HuH-7.5 (cell line): ENCODE data around the gene ANGPT4.

Experiments
- DNase-seq: peaks from one replicate; pipeline ENCODE4 v3.0.0; 2011; ENCODE audit warnings: low spot score

ANGPT4 gene, protein sequence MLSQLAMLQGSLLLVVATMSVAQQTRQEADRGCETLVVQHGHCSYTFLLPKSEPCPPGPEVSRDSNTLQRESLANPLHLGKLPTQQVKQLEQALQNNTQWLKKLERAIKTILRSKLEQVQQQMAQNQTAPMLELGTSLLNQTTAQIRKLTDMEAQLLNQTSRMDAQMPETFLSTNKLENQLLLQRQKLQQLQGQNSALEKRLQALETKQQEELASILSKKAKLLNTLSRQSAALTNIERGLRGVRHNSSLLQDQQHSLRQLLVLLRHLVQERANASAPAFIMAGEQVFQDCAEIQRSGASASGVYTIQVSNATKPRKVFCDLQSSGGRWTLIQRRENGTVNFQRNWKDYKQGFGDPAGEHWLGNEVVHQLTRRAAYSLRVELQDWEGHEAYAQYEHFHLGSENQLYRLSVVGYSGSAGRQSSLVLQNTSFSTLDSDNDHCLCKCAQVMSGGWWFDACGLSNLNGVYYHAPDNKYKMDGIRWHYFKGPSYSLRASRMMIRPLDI

DNA sequence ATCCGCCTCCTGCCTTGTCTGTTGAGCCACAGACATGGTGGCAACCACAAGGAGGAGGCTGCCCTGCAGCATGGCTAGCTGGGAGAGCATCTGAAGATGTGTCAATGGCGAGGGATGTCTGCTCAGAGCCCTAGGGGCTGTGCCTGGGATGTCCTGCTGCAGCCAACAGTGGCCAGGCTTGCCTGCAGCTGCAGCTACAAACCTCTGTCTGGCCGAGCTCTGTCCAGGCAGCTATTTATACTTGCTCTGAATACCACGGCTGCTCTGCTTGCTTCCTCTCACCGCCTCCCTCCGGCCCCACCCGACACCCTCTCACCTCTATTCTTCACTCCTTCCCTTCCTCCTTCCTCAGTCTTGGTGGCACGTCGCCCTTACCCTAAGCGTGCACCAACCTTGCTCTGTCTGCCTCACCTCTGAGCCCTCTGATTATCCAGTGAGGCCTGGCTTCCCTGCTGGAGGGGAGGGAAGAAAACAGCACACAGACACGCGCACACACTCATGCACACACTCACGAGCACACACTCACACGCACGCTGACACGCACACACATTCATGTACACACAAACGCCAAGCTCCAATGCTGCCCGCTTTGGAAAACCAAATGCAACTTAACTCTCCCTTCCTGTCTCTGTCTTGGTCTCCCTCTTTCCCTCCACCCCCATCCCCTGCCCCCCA is at the start of gene ANGPT4:
Gene ANGPT4, minus strand, starts transcription at position 210 of the 675 bp plus-strand sequence. Its CDS starts 120 bp downstream, at position 90.
- no peak for DNase-seq

DNA sequence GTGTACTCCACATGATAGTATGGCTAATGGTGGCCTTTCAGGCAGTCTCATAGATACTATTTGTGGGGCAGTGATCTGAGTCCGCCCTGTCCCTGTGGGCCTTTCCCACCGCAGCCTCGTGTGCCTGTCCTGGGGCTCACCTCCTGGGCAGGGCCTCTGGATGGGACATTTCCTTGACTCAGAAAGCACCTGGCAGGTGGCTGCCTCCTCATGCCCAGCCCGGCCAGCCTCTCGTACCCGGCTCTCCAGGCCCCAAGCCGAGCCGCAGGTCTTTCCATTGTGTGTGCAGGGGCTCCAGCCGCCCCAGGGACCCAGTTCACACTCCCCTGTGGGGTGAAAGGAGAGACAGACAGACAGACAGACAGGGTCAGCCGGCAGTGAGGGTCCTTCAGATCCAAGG is 47.7 kb upstream of the ANGPT4 start:
- no peak for DNase-seq

DNA sequence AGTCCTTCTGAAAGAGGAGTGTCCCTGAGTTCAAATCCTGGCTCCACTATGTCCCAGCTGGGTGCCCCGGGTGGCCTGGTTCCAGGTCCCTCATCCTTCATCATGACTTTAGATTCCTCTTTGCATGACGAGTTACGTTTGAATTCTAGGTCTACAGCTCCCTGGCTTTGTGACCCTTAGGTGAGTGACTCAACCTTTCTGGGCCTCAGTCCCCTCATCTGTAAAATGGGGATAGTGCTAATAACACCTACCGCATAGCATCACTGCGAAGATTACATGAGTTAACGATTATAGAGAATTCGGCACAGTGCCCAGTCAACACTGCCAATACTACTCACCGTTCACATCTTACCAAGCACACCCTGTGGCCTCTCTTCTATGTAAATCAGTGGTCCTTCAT is 46.5 kb upstream of the ANGPT4 start:
- DNase-seq: no peak

DNA sequence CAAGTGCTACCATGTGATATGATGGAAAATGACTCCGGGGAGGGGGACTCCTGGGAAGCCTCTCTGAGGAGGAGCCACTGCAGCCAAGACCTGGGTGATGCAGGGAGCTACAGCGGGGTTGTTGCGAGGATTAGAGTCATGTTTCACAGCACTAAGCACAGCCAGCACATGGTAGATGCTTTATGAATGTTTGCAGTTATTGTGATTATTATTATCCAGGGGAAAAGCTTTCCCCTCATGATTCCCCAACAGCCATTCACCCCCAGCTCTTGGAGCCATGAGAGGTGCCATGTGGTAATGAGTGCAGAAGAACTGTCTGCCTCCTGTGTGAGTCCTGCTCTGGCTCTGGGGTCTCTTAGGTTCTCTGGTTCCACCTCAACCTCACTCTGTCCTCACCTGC is 46.1 kb upstream of the ANGPT4 start:
- no peak for DNase-seq

DNA sequence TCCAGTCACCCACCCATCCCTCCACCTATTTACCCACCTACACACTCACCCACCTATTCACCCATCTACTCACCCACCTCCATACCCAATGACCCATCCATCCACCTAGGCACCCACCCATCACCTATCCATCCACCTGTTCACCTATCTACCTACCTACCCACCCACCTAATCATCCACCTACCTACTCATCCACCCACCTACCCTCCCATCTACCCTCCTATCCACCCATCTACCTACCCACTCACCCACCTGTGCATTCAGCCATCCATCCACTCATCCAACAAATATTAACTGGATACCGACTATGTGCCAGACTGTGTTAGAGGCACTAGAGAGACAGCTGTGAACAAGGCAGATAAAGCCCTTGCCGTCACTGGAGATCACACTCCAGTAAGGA is 45.6 kb upstream of the ANGPT4 start:
- no peak for DNase-seq

DNA sequence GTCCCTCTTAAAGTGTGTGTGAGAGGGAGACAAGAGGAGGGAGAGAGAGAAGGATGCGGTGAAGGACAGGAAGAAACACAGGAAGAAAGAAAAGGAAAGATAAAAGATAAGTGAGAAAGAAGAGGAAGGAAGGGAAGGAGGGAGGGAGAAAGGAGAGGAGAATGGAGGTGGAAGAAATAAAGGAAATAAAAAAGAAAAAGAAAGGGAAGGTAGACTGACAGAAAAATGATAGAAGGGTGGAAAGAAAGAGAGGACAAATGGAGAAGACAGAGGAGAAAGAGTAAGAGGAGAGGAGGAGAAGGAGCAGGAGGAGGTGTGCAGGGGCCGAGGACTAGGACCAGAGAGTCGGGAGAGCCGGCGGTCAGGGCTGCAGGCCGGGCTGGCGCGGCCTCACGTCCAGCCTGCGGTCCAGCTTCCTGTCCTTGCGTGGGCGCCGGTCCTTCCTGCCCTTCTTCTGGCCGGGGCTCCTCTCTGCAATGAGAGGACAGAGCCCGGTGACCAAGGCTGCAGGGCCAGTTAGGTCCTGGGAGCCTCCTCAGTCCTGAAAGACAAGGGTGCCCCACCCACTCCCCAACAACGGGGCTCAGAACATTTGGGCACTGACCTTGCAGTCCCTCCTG is 44.0 kb upstream of the ANGPT4 start:
- no peak for DNase-seq

DNA sequence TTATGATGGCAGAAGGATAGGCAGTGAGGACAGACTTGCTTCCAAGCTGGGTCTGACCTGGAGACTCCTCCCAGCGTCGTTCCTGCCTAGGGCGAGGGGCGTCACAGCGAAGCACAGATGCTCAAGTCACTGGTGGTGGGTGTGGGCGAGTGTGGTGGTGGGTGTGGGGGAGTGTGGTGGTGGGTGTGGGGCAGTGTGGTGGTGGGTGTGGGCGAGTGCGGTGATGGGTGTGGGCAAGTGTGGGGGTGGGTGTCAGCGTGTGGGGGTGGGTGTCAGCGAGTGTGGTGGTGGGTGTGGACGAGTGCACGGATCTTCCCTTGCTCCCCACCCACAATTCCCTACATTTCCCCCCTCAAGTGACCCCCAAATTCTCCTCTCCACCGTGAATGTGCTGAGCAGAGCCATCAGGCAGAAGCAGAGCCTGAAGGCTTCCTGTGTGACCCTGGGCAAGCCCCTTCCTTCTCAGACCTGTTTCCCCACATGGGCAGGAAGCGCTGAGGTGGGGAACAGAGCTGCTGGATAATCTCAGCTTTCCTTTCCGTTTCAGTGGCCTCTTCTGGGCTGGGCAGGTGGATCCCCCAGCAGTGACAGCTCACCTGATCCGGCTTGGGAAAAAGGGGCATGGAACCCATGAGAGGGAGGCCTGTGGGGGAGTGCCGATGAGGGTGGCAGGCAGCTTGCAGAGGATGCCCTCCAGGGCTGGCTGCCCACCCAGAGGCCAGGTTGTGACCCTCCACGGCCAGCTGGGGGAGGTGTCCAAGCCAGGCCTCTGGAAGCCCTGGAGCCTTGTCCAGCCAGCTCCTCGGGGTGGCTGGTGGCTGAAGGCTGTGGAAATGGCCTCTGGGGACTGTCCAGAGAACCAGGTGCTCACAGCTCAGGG is 43.0 kb upstream of the ANGPT4 start:
- no peak for DNase-seq

DNA sequence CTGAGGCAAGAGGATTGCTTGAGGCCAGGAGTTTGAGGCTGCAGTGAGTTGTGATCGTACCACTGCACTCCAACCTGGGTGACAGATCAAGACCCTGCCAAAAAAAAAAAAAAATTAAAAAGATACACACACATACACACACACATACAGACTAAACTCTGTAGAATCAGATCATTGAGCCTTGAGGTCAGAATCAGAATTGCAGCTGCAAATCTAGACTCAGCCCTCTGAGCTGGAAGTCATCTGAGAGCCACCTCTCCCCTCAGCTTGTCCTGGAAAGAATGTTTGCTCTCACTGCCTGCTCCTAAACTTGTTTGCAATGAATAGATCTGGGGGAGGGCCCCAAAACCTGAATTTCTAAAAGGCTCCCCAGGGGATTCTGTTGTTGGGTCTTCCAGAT is 41.4 kb upstream of the ANGPT4 start:
- DNase-seq: no peak

DNA sequence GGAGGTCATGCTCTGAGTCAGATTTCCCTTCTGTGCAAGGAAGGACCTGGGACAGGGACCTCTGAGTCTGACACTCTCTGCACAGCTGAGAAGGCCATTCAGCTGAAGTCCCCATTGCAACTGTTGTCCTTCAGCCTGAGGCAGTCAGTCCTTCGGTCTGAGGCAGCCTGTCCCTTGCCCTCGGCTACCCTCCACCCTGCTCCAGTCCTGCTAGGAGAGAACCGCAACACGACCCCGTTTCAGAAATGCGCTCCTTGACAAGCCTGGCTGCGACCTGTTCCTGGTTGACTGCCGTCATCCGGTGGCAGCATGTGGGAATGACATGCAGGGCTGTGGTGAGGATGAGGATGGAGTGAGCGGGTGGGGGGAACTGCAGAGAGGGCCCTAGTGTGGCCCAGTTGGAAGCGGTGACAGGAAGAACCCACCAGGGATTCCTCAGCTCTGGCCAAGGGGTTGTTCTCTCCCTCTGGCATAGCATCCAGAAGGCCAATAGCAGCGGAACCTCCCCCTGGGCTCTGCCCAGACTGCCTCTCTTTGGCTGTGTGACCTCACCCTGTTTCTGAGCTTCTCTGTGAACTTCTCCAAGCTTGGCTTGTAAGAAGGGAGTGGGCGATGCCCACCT is 40.3 kb upstream of the ANGPT4 start:
- peak; percentile 91 for DNase-seq

DNA sequence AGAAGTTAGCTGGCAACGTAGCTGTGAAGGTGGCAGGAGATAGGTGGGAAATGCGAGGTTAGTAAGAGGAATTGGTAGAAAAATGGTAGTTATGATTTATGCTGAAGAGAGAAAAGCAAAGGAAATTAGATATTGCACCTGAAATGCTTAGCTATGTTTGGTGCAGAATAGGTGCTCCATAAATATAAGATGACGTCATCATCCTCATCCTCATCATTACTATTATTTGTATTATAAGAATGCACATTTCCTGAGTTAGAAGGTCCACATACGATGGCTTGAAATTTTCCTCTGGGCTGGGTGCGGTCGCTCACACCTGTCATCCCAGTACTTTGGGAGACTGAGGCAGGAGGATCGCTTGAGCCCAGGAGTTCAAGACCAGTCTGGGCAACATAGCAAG is 39.5 kb upstream of the ANGPT4 start:
- DNase-seq: no peak

DNA sequence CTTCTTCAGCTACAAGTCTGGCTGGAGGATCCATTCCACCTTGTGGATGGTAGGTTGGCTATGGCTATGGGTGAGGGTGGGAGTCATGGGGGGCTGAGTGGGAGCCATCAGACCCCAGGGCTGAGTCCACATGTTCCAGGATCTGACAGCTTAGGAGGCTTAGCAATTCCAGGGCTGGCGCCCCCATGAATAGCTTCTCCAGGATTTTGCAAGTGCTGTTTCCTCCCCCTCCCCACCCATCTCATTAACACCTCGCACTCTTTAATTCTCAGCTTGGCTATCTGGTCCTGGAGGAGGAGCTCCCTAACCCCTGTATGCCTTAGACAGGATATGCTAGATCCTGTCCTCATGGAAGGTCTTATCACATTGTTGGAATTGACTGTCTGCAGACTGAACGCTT is 39.0 kb upstream of the ANGPT4 start:
- DNase-seq: no peak

DNA sequence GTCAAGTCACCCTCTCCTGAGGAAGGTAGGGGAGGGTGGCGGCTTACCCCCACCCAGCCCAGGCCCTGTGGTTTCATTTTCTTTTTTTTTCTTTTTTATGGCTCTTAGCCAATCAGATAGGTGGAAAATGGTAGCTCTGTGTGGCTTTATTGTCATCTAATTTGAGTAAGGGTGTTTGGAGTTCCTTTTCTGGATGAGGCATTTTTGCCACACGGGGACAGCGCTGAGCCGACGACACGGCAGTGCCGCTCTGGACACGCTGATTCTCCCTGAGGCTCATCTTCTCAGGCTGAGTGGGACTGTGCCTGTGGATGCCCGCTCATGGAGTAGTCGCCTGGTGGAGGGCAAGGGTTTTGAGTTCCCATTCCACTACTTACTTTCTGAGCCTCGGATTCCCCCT is 37.6 kb upstream of the ANGPT4 start:
- DNase-seq: no peak

DNA sequence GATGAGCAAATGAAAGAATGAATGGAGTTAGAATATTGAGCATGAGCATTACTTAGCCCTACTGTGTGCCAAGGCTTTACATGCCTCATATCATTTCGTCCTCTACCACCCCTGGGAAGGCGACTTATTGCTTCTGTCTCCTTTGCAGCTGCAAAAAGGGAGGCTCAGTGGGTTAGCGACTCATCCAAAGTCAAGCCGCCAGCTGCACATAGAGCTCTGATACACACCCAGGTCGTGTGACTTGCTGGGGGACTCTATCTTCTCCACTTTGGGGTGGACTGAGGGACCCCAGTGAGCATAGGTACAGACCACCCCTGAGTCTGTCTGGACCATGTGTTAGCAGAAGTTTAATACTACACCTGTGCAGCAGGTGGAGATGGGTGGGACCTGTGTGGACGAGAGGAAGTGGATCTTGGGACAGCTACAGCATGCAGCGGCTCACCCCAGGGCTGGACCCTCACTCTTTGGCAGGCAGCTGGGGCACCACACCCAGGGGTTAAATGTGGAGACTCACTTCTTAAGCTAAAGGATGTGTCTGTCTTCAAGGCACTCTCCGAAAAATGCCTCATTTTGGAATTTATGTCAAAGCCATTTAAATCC is 36.2 kb upstream of the ANGPT4 start:
- DNase-seq: no peak

DNA sequence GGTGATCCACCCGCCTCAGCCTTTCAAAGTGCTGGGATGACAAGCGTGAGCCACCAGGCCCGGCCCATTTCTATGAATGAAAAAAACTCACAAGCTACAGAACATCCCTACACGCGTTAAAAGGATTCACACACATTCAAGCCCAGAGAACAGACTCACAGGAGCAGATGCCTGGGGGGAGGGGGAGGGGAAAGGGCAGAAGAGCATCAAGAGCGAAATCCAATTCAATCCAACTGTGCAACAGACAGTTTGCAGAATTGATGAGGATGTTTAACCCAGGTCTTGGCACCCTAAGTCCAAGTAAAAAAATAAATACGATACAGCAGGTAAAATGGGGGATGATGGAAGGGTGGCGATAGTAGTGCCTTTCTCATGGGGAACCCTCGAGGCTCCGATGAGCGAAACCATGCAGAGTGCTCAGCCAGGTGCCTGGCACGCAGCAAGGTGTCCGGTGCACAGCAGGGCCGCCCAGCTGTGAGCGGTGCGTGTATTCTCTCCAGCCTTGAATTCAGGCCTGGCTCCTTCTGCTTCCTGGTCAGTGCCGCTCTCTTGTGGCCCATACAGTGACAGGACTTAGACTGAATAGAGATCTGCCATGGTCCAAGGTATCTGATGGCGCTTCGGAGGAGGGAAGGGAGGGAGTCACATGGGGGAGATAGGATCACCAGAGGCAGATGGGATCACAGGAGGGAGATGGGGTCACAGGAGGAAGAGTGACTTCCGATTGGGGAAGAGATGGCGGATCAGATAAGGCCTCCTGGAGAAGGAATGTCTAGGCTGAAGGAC is 35.4 kb upstream of the ANGPT4 start:
- DNase-seq: no peak

DNA sequence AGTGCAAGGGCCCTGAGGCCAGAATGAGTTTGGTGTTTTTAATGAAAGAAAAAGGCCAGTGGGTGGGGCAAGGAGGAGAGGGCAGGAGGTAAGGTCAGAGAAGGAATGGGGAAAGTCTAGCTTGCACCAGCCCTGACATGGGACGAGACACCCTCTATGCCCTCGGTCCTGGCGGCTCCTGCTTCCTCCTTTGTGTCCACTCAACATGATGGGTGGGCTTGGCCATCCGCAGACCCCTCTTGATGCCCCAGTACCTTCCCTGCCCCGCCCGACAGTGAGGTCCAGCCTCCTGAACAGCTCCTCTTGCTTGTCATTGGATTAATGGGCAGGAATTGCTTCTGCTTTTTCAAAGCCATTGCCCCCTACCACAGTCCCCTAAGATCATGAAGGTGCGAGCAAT is 33.6 kb upstream of the ANGPT4 start:
- DNase-seq: no peak

DNA sequence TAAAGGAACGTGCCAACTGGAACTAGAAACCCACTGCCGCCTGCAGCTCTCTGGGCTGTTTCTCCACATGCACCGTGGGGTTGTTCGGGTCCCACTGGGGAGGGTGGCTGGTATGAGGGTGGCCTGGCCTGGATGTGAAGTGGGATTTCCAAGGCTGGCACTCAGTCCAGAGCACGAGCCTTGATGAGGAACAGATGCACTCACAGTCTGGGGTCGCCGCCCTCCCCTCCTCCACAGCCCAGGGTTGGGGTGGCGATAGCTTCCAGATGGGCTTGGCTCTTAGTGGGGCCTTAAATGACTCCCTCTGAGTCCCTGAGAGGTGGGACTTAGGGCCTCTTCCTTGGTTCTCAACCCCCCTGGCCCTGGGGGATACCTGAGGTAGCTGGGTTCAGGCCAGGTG is 30.7 kb upstream of the ANGPT4 start:
- DNase-seq: no peak

DNA sequence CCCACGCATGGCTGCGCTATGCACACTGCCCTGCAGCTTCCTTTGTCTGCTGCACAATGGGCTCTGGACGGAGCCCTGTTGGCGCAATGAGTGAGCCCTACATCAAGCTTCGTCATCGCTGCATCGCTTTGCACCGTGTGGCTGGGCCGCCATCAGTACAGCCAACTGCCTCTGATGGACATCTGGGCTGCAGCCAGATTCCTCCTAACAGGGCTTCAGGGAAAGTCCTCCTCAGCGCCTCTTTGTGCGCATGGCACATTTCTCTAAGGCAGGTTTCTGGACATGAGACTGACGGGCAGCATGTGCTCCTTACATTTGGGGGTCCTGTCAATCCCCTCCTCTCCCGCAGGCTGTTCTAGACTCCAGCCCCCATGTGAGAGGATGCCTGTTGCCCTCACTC is 29.7 kb upstream of the ANGPT4 start:
- no peak for DNase-seq

DNA sequence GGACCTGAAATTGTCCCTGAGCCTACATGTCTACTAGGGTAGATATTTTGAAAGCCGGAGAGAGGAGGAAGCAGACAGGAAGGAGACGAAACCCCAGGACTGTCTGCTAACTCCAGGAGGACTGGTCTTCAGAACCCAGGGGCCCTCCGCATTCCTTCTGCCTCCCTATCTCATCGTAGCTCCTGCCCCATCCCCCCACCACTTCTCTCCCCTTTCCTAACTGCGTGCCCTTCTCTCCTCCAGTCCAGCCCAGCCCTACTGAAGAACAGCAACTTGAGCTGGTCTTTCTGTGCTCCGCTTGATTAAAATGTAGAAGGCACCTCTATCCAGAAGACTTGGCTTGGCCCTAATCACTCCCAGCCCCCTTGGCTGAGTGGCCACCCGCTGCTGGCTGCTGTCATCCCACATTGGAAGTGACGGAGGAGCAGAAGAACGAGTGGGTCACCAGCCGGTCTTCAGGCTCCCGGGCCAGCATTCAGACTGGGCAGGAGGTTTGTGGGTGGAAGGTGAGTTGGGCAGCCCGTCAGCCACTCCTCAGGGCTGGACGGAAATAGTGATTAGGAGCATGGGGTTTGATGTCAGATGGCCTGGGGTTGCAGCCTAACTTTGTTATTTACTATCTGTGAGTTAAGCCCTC is 28.8 kb upstream of the ANGPT4 start:
- DNase-seq: no peak

DNA sequence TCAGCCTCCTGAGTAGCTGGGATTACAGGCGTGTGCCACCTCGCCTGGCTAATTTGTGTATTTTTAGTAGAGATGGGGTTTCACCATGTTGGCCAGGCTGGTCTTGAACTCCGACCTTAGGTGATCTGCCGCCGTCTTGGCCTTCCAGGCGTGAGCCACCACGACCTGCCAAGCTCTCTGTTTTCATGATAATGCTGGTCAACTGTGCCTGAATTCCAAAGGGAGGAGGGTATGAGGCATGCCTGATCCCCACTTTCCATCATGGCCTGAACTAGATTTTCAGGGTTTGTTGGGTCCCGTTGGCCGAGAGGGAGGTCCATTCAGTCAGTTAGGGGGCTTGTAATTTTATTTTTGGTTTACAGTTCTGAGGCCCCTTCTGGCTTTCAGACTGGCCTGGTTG is 28.0 kb upstream of the ANGPT4 start:
- DNase-seq: no peak

DNA sequence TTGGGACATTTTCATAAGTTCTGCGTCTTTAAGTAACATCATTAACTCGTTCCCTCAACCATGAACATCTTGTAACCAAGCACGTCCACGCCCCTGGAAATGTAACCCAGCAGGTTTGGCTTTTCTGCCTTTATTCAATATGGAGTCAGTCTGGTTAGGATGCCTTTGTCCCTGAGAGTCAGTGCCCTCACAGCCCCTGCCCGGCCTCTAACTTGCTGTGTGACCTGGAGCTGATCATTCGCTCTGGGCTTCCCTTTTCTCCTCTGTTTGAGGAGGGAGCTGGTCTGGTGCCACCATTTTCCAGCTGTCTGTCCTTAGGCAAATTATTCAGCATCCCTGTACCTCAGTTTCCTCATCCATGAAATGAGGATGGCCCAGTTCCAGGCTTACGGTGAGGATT is 26.5 kb upstream of the ANGPT4 start:
- DNase-seq: no peak
